ENCODE results near the gene SLCO2A1. TPM values are rescaled to one million over a fixed set of nuclear protein-coding genes. Genes with fewer than 3 reads are reported as not detected.

The SLCO2A1 gene
- total and polyA plus RNA-seq, 2 experiments from 2014 or later = 0.31 to 1.0 TPM

DNA sequence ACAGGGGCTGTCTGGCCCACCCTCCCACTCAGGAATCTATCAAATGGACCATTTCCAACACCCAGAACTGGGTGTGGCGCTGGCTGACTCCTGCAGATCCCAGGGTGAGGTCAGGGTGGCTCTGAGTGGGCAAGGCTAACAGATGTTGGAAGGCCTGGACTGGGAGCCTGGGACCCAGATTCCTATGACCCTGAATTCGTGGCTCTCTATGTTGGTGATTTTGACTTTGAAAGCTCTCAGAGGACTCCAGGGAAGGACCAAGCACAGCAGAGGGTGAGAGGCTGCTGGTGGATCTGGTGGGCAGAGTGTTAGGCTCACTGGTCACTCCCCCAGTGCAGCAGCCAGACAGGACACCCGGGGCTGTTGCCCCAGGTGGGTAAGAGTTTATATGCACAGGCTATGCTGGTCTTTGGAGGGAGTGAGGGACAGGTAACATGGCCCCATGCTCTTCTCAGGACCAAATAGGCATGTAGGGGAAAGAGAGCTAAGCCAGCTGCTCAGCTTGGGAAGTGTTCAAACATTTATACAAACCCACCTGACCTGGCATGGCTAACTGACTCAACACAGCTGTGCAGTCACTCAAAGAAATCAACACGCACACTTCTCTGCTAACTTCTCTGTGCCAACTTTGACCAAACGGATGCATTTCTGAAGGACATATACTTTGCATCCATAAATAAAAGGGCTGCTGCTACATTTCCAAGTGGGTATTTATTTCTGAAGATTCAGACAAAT is 71.5 kb downstream of the SLCO2A1 start:
- H3K9me2 ChIP-seq (ENCODE audit: insufficient read depth) = 0 out of 2 replicates have a peak, but pooled peaks cover 2% of the 10 kb centered on the region
- TF ChIP-seq, protein P1, sequence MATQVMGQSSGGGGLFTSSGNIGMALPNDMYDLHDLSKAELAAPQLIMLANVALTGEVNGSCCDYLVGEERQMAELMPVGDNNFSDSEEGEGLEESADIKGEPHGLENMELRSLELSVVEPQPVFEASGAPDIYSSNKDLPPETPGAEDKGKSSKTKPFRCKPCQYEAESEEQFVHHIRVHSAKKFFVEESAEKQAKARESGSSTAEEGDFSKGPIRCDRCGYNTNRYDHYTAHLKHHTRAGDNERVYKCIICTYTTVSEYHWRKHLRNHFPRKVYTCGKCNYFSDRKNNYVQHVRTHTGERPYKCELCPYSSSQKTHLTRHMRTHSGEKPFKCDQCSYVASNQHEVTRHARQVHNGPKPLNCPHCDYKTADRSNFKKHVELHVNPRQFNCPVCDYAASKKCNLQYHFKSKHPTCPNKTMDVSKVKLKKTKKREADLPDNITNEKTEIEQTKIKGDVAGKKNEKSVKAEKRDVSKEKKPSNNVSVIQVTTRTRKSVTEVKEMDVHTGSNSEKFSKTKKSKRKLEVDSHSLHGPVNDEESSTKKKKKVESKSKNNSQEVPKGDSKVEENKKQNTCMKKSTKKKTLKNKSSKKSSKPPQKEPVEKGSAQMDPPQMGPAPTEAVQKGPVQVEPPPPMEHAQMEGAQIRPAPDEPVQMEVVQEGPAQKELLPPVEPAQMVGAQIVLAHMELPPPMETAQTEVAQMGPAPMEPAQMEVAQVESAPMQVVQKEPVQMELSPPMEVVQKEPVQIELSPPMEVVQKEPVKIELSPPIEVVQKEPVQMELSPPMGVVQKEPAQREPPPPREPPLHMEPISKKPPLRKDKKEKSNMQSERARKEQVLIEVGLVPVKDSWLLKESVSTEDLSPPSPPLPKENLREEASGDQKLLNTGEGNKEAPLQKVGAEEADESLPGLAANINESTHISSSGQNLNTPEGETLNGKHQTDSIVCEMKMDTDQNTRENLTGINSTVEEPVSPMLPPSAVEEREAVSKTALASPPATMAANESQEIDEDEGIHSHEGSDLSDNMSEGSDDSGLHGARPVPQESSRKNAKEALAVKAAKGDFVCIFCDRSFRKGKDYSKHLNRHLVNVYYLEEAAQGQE (IDR thresholded peaks at IDR 0.05; ENCODE audit: unreplicated experiment) = no peak
- no peak for TF ChIP-seq CREB1 (CRISPR knock-in tag; IDR thresholded peaks at IDR 0.05; ENCODE audit: low read depth)
- TF ChIP-seq EZH2 (IDR thresholded peaks at IDR 0.05; ENCODE audit: low read depth, unreplicated experiment) = no peak
- no peak for TF ChIP-seq POLR2AphosphoS5 (IDR thresholded peaks at IDR 0.05; ENCODE audit: low read depth)
- no peak for TF ChIP-seq ZNF114 (CRISPR knock-in tag; IDR thresholded peaks at IDR 0.05)
- TF ChIP-seq EZH2phosphoT487 (IDR thresholded peaks at IDR 0.05; ENCODE audit: unreplicated experiment) = no peak
- TF ChIP-seq STAT1 (IDR thresholded peaks at IDR 0.05; ENCODE audit: unreplicated experiment) = no peak
- TF ChIP-seq, protein P2, sequence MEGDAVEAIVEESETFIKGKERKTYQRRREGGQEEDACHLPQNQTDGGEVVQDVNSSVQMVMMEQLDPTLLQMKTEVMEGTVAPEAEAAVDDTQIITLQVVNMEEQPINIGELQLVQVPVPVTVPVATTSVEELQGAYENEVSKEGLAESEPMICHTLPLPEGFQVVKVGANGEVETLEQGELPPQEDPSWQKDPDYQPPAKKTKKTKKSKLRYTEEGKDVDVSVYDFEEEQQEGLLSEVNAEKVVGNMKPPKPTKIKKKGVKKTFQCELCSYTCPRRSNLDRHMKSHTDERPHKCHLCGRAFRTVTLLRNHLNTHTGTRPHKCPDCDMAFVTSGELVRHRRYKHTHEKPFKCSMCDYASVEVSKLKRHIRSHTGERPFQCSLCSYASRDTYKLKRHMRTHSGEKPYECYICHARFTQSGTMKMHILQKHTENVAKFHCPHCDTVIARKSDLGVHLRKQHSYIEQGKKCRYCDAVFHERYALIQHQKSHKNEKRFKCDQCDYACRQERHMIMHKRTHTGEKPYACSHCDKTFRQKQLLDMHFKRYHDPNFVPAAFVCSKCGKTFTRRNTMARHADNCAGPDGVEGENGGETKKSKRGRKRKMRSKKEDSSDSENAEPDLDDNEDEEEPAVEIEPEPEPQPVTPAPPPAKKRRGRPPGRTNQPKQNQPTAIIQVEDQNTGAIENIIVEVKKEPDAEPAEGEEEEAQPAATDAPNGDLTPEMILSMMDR (conservative IDR thresholded peaks at IDR 0.05; ENCODE audit: low read depth in 2 of 2) = no peak
- TF ChIP-seq ZNF331 (CRISPR knock-in tag; IDR thresholded peaks at IDR 0.05; ENCODE audit: low read depth) = no peak
- TF ChIP-seq, protein P3, sequence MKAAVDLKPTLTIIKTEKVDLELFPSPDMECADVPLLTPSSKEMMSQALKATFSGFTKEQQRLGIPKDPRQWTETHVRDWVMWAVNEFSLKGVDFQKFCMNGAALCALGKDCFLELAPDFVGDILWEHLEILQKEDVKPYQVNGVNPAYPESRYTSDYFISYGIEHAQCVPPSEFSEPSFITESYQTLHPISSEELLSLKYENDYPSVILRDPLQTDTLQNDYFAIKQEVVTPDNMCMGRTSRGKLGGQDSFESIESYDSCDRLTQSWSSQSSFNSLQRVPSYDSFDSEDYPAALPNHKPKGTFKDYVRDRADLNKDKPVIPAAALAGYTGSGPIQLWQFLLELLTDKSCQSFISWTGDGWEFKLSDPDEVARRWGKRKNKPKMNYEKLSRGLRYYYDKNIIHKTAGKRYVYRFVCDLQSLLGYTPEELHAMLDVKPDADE (IDR thresholded peaks at IDR 0.05) = no peak
- TF ChIP-seq JUNB (IDR thresholded peaks at IDR 0.05; ENCODE audit: unreplicated experiment) = no peak
- TF ChIP-seq NANOG (IDR thresholded peaks at IDR 0.05; ENCODE audit: borderline replicate concordance) = no peak
- TF ChIP-seq, protein P4, sequence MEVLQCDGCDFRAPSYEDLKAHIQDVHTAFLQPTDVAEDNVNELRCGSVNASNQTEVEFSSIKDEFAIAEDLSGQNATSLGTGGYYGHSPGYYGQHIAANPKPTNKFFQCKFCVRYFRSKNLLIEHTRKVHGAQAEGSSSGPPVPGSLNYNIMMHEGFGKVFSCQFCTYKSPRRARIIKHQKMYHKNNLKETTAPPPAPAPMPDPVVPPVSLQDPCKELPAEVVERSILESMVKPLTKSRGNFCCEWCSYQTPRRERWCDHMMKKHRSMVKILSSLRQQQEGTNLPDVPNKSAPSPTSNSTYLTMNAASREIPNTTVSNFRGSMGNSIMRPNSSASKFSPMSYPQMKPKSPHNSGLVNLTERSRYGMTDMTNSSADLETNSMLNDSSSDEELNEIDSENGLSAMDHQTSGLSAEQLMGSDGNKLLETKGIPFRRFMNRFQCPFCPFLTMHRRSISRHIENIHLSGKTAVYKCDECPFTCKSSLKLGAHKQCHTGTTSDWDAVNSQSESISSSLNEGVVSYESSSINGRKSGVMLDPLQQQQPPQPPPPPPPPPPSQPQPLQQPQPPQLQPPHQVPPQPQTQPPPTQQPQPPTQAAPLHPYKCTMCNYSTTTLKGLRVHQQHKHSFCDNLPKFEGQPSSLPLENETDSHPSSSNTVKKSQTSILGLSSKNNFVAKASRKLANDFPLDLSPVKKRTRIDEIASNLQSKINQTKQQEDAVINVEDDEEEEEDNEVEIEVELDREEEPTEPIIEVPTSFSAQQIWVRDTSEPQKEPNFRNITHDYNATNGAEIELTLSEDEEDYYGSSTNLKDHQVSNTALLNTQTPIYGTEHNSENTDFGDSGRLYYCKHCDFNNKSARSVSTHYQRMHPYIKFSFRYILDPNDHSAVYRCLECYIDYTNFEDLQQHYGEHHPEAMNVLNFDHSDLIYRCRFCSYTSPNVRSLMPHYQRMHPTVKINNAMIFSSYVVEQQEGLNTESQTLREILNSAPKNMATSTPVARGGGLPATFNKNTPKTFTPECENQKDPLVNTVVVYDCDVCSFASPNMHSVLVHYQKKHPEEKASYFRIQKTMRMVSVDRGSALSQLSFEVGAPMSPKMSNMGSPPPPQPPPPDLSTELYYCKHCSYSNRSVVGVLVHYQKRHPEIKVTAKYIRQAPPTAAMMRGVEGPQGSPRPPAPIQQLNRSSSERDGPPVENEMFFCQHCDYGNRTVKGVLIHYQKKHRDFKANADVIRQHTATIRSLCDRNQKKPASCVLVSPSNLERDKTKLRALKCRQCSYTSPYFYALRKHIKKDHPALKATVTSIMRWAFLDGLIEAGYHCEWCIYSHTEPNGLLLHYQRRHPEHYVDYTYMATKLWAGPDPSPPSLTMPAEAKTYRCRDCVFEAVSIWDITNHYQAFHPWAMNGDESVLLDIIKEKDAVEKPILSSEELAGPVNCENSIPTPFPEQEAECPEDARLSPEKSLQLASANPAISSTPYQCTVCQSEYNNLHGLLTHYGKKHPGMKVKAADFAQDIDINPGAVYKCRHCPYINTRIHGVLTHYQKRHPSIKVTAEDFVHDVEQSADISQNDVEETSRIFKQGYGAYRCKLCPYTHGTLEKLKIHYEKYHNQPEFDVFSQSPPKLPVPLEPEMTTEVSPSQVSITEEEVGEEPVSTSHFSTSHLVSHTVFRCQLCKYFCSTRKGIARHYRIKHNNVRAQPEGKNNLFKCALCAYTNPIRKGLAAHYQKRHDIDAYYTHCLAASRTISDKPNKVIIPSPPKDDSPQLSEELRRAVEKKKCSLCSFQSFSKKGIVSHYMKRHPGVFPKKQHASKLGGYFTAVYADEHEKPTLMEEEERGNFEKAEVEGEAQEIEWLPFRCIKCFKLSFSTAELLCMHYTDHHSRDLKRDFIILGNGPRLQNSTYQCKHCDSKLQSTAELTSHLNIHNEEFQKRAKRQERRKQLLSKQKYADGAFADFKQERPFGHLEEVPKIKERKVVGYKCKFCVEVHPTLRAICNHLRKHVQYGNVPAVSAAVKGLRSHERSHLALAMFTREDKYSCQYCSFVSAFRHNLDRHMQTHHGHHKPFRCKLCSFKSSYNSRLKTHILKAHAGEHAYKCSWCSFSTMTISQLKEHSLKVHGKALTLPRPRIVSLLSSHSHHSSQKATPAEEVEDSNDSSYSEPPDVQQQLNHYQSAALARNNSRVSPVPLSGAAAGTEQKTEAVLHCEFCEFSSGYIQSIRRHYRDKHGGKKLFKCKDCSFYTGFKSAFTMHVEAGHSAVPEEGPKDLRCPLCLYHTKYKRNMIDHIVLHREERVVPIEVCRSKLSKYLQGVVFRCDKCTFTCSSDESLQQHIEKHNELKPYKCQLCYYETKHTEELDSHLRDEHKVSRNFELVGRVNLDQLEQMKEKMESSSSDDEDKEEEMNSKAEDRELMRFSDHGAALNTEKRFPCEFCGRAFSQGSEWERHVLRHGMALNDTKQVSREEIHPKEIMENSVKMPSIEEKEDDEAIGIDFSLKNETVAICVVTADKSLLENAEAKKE (CRISPR knock-in tag; IDR thresholded peaks at IDR 0.05) = no peak
- no peaks in the 10 kb centered on the region for H3K79me2 ChIP-seq (replicated peaks; ENCODE audit: insufficient read depth)
- Mint-ChIP-seq H3K4me1 (no peaks in the 10 kb centered on the region), H3K4me3 (no peak overlapping the region), H3K36me3 (ENCODE audit: low read depth) (no peaks in the 10 kb centered on the region), H3K9me3 (no peaks in the 10 kb centered on the region; the same call in 2 of the 3 replicates), H3K27ac (no peak overlapping the region), H3K27me3 (ENCODE audit: insufficient read depth, low read depth, poor library complexity) (peaks cover 7% of the 10 kb centered on the region)
- no peaks in the 10 kb centered on the region for H4K20me1 ChIP-seq (replicated peaks; ENCODE audit: insufficient read depth)
- no peak overlapping the region for H3K4me2 ChIP-seq
- DNase-seq (ENCODE audit: low spot score) = no peak
- no peaks in the 10 kb centered on the region for H3K4me1 ChIP-seq (ENCODE audit: insufficient read depth)
- no peak overlapping the region for H3K4me3 ChIP-seq
- no peak overlapping the region for H2AFZ ChIP-seq
- no peak overlapping the region for H3K27ac ChIP-seq (ENCODE audit: low read depth)
- no peaks in the 10 kb centered on the region for H3K36me3 ChIP-seq (ENCODE audit: insufficient read depth)
- H3K27me3 ChIP-seq (ENCODE audit: insufficient read depth) = no peaks in the 10 kb centered on the region
- ATAC-seq = no peak
- no peaks in the 10 kb centered on the region for H3F3A ChIP-seq (replicated peaks; ENCODE audit: low read depth)

Measured in GM23338 (cell line).